Osteoblast (primary cell): ENCODE results near the gene ZNF800. TPM values are rescaled to one million over a fixed set of nuclear protein-coding genes. Genes with fewer than 3 reads are reported as not detected.

Source experiments
- DNase-seq: peaks from one replicate; pipeline ENCODE4 v3.0.0; 2011; ENCODE audit warnings: low spot score, mixed read lengths; ENCODE audit not compliant: insufficient read length; ENCODE audit errors: missing footprints
- H2AFZ ChIP-seq: 2 replicates; pipeline ENCODE4 v1.6.0; 2011; ENCODE audit warnings: mild to moderate bottlenecking, low read length
- H3K27ac ChIP-seq: 2 replicates; pipeline ENCODE4 v1.5.1; 2011; ENCODE audit warnings: mild to moderate bottlenecking, low read depth, low read length, moderate library complexity
- H3K27me3 ChIP-seq: 2 replicates; pipeline ENCODE4 v1.6.0; 2012; ENCODE audit warnings: mild to moderate bottlenecking, control low read depth, inconsistent platforms, low read length, moderate library complexity; ENCODE audit not compliant: insufficient read depth
- H3K36me3 ChIP-seq: 2 replicates; pipeline ENCODE4 v1.5.1; 2011; ENCODE audit warnings: mild to moderate bottlenecking, low read length, control low read depth, moderate library complexity; ENCODE audit not compliant: insufficient read depth
- H3K4me1 ChIP-seq: 2 replicates; pipeline ENCODE4 v1.5.1; 2011; ENCODE audit warnings: mild to moderate bottlenecking, low read length, control low read depth, moderate library complexity; ENCODE audit not compliant: insufficient read depth
- H3K4me2 ChIP-seq: 2 replicates; pipeline ENCODE4 v1.6.0; 2011; ENCODE audit warnings: mild to moderate bottlenecking, low read length; ENCODE audit not compliant: insufficient read depth
- H3K4me3 ChIP-seq: fragments of 200-600 bp; sonication (generic); 3 replicates; pipeline ENCODE4 v1.5.1; 2012; ENCODE audit warnings: mild to moderate bottlenecking, low read length, inconsistent platforms; ENCODE audit not compliant: insufficient read depth
- H3K79me2 ChIP-seq: 2 replicates; pipeline ENCODE4 v1.6.0; 2012; ENCODE audit warnings: mild to moderate bottlenecking, low read length, control low read depth, inconsistent platforms; ENCODE audit not compliant: insufficient read depth
- H3K9me3 ChIP-seq: 2 replicates; pipeline ENCODE4 v1.5.1; 2011; ENCODE audit warnings: low read depth, low read length, control low read depth
- H4K20me1 ChIP-seq: 2 replicates; pipeline ENCODE4 v1.6.0; 2012; ENCODE audit warnings: mild to moderate bottlenecking, low read length, control low read depth; ENCODE audit not compliant: insufficient read depth
- total RNA-seq: library from RNA; depleted of rRNA; stranded (reverse); fragments of >200 nt; gene quantifications from 2 replicates; pipeline ENCODE4 v1.2.3, GENCODE V29; 2012
- TF ChIP-seq, protein P1 (sequence below): IDR thresholded peaks from 2 replicates; pipeline ENCODE4 v1.5.1; 2011; ENCODE audit warnings: mild to moderate bottlenecking, low read depth, low read length, moderate library complexity; ENCODE audit errors: extremely low read depth

ZNF800 gene
- total RNA-seq, 1 donor = 21.7 TPM

DNA sequence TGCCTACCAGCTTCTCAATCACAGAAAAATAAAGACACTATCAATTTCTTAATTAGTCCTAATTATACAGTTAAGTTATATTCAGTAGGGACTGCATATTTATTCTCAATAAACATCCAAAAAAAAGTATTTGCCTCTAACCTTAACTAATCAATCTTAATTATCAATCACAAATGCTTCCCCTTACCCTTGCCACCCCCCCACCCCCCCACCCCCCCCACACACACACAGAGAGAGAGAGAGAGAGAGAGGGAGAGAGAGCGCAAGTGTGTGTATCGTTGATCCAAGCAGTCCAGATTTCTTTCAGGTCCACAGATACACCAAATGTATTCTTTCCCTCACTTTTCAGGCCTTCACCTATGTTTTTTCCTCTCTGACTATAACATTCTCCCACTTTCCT, 12.9 kb downstream of the ZNF800 start:
- Histone ChIP-seq H2AFZ (no peak overlapping the region), H3K4me3 (no peak overlapping the region), H3K79me2 (peaks cover 56% of the 10 kb centered on the region), H3K4me2 (no peak overlapping the region), H3K36me3 (peaks cover 16% of the 10 kb centered on the region), H3K9me3 (no peaks in the 10 kb centered on the region), H3K27me3 (no peaks in the 10 kb centered on the region), H3K4me1 (peaks cover 7% of the 10 kb centered on the region), H4K20me1 (peaks cover 16% of the 10 kb centered on the region), H3K27ac (no peak overlapping the region)
- no peak for DNase-seq
- TF ChIP-seq, protein P1, sequence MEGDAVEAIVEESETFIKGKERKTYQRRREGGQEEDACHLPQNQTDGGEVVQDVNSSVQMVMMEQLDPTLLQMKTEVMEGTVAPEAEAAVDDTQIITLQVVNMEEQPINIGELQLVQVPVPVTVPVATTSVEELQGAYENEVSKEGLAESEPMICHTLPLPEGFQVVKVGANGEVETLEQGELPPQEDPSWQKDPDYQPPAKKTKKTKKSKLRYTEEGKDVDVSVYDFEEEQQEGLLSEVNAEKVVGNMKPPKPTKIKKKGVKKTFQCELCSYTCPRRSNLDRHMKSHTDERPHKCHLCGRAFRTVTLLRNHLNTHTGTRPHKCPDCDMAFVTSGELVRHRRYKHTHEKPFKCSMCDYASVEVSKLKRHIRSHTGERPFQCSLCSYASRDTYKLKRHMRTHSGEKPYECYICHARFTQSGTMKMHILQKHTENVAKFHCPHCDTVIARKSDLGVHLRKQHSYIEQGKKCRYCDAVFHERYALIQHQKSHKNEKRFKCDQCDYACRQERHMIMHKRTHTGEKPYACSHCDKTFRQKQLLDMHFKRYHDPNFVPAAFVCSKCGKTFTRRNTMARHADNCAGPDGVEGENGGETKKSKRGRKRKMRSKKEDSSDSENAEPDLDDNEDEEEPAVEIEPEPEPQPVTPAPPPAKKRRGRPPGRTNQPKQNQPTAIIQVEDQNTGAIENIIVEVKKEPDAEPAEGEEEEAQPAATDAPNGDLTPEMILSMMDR = no peak

DNA sequence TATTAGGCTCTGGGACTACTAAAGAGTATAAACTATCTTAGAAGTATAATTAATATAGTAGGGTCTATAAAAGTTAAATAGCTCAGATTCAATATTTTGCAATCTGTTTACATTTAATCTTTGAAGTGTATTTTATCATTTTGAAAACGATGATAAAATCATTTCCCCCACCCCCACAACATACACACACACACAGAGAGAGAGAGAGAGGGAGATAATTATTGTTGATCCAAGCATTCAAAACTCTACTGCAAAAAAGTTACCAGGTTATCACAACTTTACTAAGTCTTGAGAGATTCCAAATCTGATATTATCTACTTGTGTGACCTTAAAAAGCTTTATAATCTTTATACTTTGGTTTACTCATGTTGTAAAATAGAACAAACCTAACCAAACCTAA, 14.0 kb downstream of the ZNF800 start:
- no peak overlapping the region for H3K4me3 ChIP-seq
- peaks cover 15% of the 10 kb centered on the region for H4K20me1 ChIP-seq
- H3K9me3 ChIP-seq = no peaks in the 10 kb centered on the region
- TF ChIP-seq, protein P1 = no peak
- H3K27ac ChIP-seq = no peak overlapping the region
- H3K4me1 ChIP-seq = peaks cover 7% of the 10 kb centered on the region
- H3K4me2 ChIP-seq = no peak overlapping the region
- H3K27me3 ChIP-seq = no peaks in the 10 kb centered on the region
- no peak overlapping the region for H2AFZ ChIP-seq
- H3K36me3 ChIP-seq = peaks cover 27% of the 10 kb centered on the region
- DNase-seq = no peak
- H3K79me2 ChIP-seq = peaks cover 59% of the 10 kb centered on the region

DNA sequence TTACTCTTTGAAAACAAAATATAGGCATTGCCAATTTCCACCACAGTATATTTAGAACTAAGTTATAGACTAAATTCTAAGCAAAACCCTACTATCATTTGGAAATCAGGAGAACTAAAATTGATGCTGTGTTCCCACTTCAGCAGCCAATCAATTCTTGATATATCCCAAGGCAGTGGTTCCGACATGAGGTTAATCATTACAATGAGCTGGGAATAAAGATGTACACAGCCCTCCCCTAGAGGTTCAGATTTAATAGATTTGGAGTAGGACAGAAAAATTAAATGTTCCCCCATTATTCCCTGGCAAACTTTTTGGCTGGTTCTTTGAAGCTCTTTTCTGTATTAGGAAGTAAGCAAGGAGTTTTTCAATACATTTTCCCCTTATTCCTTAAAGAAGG, 15.1 kb downstream of the ZNF800 start:
- Histone ChIP-seq H3K36me3 (peaks cover 21% of the 10 kb centered on the region), H3K27ac (no peak overlapping the region), H3K4me1 (peaks cover 7% of the 10 kb centered on the region), H3K4me3 (no peak overlapping the region), H2AFZ (no peak overlapping the region), H3K9me3 (no peaks in the 10 kb centered on the region), H3K79me2 (peaks cover 54% of the 10 kb centered on the region), H3K27me3 (no peaks in the 10 kb centered on the region), H3K4me2 (no peak overlapping the region), H4K20me1 (peaks cover 6% of the 10 kb centered on the region)
- no peak for DNase-seq
- TF ChIP-seq, protein P1 = no peak

DNA sequence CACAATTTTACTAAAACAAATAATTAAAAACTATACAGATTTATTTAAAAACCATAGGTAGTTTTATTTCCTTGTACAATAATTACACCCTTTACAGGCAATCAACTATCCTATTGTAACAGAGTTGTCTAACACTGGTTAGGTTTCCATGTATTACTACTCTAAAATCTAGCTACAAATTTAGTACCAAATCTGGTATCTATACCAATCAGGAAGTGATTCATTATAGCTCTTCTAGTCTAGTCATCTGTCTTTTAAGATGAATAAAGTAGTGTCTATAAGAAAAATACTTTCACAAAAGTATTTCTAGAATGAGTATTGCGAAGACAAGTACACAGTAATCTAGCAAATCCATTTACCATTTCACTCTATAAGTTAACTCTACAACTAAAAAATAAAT, 16.9 kb downstream of the ZNF800 start:
- Histone ChIP-seq H2AFZ (no peak overlapping the region), H3K4me3 (no peak overlapping the region), H3K4me2 (no peak overlapping the region), H3K4me1 (peaks cover 7% of the 10 kb centered on the region), H3K27ac (no peak overlapping the region), H3K9me3 (no peaks in the 10 kb centered on the region), H3K27me3 (no peaks in the 10 kb centered on the region), H3K36me3 (peaks cover 23% of the 10 kb centered on the region), H3K79me2 (peaks cover 39% of the 10 kb centered on the region), H4K20me1 (peaks cover 6% of the 10 kb centered on the region)
- TF ChIP-seq, protein P1 = no peak
- no peak for DNase-seq
